Stimulated activated naive B cell treated with anti-CD40 and anti-IgM and Interleukin-4, amounts not matched to agents 10 μg/mL and 1 μg/mL and 100 μg/mL, for 72 hours (primary cell): ENCODE measurements around the gene FGD1.
"Not testable (repeated sequence)": the region's sequence is repeated elsewhere in the genome, so short reads cannot be mapped to it uniquely, and the experiment has no call there.

Experiments used
- ATAC-seq, 2 donors: fragments of 150-1000 bp; cut with Tn5 transposase; replicated peaks; 2 replicates each; pipeline ENCODE4 v1.10.0; 2021; ENCODE audit warnings: moderate library complexity in 1 of 2
- DNase-seq: peaks from one replicate; pipeline ENCODE4 v3.0.0; 2021
- H3K27ac Mint-ChIP-seq: one replicate; pipeline ENCODE4 v1.8.0; 2022; ENCODE audit warnings: mild to moderate bottlenecking, mixed read lengths
- H3K27me3 Mint-ChIP-seq, 2 donors: one replicate each; pipeline ENCODE4 v1.8.0; 2022; ENCODE audit warnings: mixed read lengths in 2 of 2
- H3K36me3 Mint-ChIP-seq, 2 donors: one replicate each; pipeline ENCODE4 v1.8.0; 2022; ENCODE audit warnings: mixed read lengths in 2 of 2, mild to moderate bottlenecking in 1 of 2
- H3K4me1 Mint-ChIP-seq, 2 donors: one replicate each; pipeline ENCODE4 v1.8.0; 2022; ENCODE audit warnings: mixed read lengths in 2 of 2, mild to moderate bottlenecking in 1 of 2
- H3K4me3 Mint-ChIP-seq, 2 donors: one replicate each; pipeline ENCODE4 v1.8.0; 2022; ENCODE audit warnings: mild to moderate bottlenecking in 2 of 2, mixed read lengths in 2 of 2, moderate library complexity in 1 of 2
- H3K9me3 Mint-ChIP-seq, 2 donors: one replicate each; pipeline ENCODE4 v1.8.0; 2022; ENCODE audit warnings: mixed read lengths in 2 of 2, mild to moderate bottlenecking in 1 of 2

The FGD1 gene

DNA sequence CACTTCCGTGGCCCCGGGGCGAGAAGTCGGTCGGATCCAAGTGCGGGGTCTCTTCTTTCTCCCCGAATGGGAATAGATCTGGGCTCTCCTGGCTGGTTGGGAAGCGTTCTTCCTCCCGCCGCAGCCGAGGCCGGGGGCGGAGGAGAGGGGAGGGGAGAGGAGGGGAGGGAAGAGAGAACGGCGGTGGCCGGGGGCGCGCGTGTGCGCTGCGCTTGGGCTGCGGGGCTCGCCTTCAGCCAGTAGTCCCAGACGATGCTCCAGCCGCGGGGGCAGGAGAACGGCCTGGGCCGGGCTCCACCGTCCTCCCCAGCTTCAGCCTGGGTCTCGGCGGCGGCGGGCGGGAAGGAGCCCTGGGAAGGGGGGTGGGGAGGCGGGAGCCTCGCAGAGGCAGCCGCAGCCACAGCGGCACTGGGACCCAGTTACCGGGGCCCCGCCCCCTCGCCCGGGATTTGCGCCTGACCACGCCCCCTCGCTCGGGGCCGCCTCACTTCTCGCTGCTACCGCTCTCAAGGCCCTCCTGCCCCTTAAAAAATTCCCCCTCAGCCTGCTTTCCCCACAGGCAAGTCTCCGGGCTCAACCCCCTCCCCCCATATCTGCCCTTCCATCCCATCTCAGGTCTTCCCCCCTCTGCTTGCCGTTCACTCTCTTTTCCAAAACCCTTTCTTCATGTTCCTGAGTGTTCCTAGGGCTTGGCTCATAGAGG lies at the start of gene FGD1:
FGD1 (minus strand) TSS at position 421 of the 703 bp plus-strand sequence. CDS start 802 bp downstream, outside the sequence.
- DNase-seq: no peak
- Mint-ChIP-seq H3K9me3 (peaks cover 0 to 2% of the 10 kb centered on the region in 2 donors), H3K27me3 (peaks cover 35 to 55% of the 10 kb centered on the region in 2 donors)

GRCh38 chrX:54542239-54542638 lies 46.2 kb upstream of the FGD1 start:
- DNase-seq, H3K9me3 Mint-ChIP-seq, H3K4me3 Mint-ChIP-seq, H3K27ac Mint-ChIP-seq, ATAC-seq, H3K27me3 Mint-ChIP-seq, H3K4me1 Mint-ChIP-seq: not testable (repeated sequence)
- H3K36me3 Mint-ChIP-seq: peaks cover 23 to 25% of the 10 kb centered on the region in 2 donors

More for the DNA sequence above, at the start of gene FGD1:
- Mint-ChIP-seq H3K4me1 (peaks cover 0 to 3% of the 10 kb centered on the region in 2 donors), H3K4me3 (peak within 1 kb of the TSS; percentile 52 to 75), H3K36me3 (peaks cover 0 to 5% of the 10 kb centered on the region in 2 donors), H3K27ac (no peak within 1 kb of the TSS)
- peak; percentile 46 to 53 for ATAC-seq

DNA sequence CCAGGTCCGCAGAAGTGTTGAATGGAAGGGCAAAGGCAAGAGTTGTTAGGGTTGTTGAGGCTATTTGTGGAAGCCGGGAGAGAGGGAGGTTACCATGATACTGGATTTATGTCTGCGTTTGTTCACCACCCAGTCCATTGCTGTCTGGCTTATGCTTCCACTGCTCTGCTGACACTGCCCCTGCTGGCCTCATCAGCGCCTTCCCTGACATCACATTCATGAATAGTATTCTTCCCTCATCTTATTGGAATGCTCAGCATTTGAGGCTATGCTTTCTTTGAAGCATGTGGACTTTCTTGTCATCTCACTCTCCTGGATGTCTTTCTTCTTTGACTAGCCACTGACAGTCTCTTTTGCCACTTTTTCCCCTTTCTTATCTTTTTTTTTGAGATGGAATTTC lies 44.3 kb upstream of the FGD1 start:
- Mint-ChIP-seq H3K27ac (no peak overlapping the region), H3K36me3 (peaks cover 27 to 28% of the 10 kb centered on the region in 2 donors), H3K4me1 (peaks cover 0 to 2% of the 10 kb centered on the region in 2 donors)

GRCh38 chrX:54534271-54534670 lies 38.2 kb upstream of the FGD1 start:
- H3K4me3 Mint-ChIP-seq: no peak overlapping the region
- DNase-seq (no peak), ATAC-seq (no peak)
- H3K27ac Mint-ChIP-seq: no peak overlapping the region
- H3K36me3 Mint-ChIP-seq: peaks cover 14 to 24% of the 10 kb centered on the region in 2 donors
- H3K4me1 Mint-ChIP-seq: peaks cover 11 to 31% of the 10 kb centered on the region in 2 donors
- peaks cover 0 to 1% of the 10 kb centered on the region in 2 donors for H3K9me3 Mint-ChIP-seq
- no peaks in the 10 kb centered on the region for H3K27me3 Mint-ChIP-seq

More for the DNA sequence above, 44.3 kb upstream of the FGD1 start:
- no peak for ATAC-seq
- Mint-ChIP-seq H3K4me3 (no peak overlapping the region), H3K27me3 (no peaks in the 10 kb centered on the region), H3K9me3 (peaks cover 0 to 4% of the 10 kb centered on the region in 2 donors)
- DNase-seq: no peak

DNA sequence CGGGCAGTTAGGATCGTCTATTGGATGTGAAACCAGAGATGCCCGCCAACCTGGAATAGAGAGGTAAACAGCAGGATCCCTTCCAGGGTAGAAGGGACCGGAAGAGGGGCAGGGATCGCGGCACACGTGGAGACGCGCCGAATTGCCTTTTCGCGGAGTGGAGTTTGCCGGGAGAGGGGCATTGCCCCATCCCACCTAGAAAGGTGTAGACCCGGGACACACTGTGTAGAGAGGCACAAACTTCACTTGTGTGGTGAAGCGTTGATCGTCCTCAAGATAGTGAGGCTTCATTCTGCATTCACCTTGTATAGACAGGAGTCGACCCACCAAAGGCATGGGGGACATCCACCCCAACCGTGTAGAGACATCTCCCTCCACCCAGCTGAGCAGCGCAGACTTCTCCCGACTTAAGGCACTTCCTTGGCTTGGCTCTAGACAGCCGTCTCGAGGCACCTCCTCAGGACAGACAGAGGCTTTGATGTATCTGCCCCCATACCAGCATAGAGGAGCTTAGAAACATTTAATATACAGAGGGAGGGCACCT lies 34.4 kb upstream of the FGD1 start:
- ATAC-seq (peak; percentile 10 to 27), DNase-seq (no peak)
- H3K4me3 Mint-ChIP-seq: peak overlapping the region; percentile 93 to 94
- H3K27me3 Mint-ChIP-seq: no peaks in the 10 kb centered on the region
- H3K4me1 Mint-ChIP-seq: peaks cover 17 to 37% of the 10 kb centered on the region in 2 donors
- H3K27ac Mint-ChIP-seq: peak overlapping the region; percentile 95
- H3K9me3 Mint-ChIP-seq: peaks cover 3 to 9% of the 10 kb centered on the region in 2 donors
- peaks cover 10 to 23% of the 10 kb centered on the region in 2 donors for H3K36me3 Mint-ChIP-seq

DNA sequence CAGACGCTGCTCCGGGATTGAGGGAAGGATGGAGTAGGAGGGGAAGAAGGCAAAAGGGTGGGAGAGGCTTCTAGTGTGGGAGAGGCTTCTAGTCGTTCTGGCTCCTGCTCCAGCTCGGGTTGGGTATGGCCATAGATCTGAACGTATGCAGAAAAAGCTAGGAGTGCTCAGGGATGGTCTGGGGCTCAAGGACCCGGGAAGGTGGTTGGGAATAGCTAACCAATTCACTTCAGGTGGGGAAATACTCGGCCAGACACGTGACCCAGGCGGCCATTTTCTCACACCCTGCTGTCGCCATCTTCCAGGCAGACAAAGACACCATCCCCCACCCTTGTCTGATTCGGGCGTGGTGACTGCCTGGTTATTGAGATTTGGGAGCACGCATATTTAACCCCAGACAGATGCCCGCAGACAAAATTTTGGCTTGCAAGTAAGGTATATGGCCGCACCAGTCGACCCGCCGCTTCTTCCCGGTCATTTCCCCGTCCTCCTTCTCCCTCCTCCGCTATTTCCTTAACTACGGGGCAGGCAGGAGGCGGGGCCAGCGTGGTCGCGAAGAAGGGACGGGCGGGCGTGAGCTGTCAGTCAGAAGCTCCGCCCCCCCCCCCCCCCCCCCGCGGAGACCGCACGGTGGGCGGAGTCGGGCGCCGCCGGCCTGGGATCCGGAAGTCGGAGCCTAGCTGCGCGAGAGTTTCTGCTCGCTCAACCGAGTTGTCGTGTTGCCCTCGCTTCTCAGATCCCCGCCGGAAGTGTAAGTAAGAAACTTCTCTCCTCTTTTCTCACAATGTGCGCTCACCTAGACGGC lies 33.7 kb upstream of the FGD1 start, which contains the start of gene GNL3L:
GNL3L (plus strand) TSS at position 668 of the 805 bp plus-strand sequence. CDS start 2,348 bp downstream, outside the sequence.
- no peaks in the 10 kb centered on the region for H3K27me3 Mint-ChIP-seq
- peak; percentile 73 for DNase-seq
- peaks cover 17 to 37% of the 10 kb centered on the region in 2 donors for H3K4me1 Mint-ChIP-seq
- H3K27ac Mint-ChIP-seq: peak within 1 kb of the TSS; percentile 96
- H3K4me3 Mint-ChIP-seq: peak within 1 kb of the TSS; percentile 93 to 94
- H3K9me3 Mint-ChIP-seq: peaks cover 3 to 9% of the 10 kb centered on the region in 2 donors
- peaks cover 10 to 22% of the 10 kb centered on the region in 2 donors for H3K36me3 Mint-ChIP-seq
- peak; percentile 86 to 88 for ATAC-seq

DNA sequence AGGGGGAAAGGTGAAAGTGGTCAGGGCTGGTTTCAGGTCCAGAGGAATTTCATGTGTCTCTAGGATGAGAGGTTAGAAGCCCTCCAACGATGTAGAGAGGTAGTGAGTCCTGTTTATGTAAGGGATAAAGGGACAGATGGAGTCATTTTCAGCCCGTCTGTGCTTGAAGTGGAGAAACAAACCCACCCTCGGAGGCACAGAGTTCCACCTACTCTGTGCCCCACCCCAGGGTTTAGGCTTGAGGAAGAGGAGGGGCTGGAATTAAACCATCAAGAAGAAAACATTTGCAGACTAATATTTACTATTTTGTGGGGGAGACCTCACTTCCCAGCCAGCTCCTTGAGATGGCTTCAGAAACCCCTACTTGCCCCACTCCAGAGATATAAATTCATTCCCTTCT lies 33.1 kb upstream of the FGD1 start:
- Mint-ChIP-seq H3K4me1 (peaks cover 14 to 31% of the 10 kb centered on the region in 2 donors), H3K4me3 (peak overlapping the region; percentile 93 to 94), H3K27ac (peak overlapping the region; percentile 96), H3K9me3 (peaks cover 3 to 9% of the 10 kb centered on the region in 2 donors), H3K36me3 (peaks cover 5 to 19% of the 10 kb centered on the region in 2 donors), H3K27me3 (no peaks in the 10 kb centered on the region)
- no peak for DNase-seq
- ATAC-seq: no peak

GRCh38 chrX:54509400-54509799 lies 13.4 kb upstream of the FGD1 start:
- H3K36me3 Mint-ChIP-seq: peaks cover 2 to 3% of the 10 kb centered on the region in 2 donors
- H3K9me3 Mint-ChIP-seq: peaks cover 3 to 8% of the 10 kb centered on the region in 2 donors
- H3K27me3 Mint-ChIP-seq: peaks cover 15 to 16% of the 10 kb centered on the region in 2 donors
- H3K4me3 Mint-ChIP-seq: no peak overlapping the region
- no peak overlapping the region for H3K27ac Mint-ChIP-seq
- H3K4me1 Mint-ChIP-seq: no peaks in the 10 kb centered on the region
- ATAC-seq: no peak
- no peak for DNase-seq

DNA sequence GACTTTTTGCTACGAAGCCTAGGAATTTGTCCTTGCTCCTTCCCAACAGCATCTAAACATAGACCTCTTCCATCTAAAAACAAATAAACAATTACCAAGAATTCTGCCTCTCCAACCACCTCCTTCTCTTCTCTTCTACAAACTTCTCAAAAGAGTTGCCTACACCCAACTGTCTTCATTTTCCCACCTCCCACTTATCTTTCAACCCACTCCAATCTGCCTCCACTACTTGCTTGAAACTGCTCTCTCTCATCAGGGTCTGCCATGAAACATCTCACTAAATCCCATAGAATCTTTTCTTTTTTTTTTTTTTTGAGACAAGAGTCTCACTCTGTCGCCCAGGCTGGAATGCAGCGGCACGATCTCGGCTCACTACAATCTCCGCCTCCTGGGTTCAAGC lies 902 bp upstream of the FGD1 start:
- ATAC-seq (no peak), DNase-seq (no peak)
- no peak overlapping the region for H3K27ac Mint-ChIP-seq
- H3K4me3 Mint-ChIP-seq: peak overlapping the region; percentile 52 to 75
- H3K4me1 Mint-ChIP-seq: peaks cover 0 to 3% of the 10 kb centered on the region in 2 donors
- no peaks in the 10 kb centered on the region for H3K9me3 Mint-ChIP-seq
- H3K36me3 Mint-ChIP-seq: peaks cover 0 to 5% of the 10 kb centered on the region in 2 donors
- peaks cover 35 to 55% of the 10 kb centered on the region in 2 donors for H3K27me3 Mint-ChIP-seq

- no peak overlapping the region for H3K27ac Mint-ChIP-seq
- H3K36me3 Mint-ChIP-seq: peaks cover 0 to 5% of the 10 kb centered on the region in 2 donors
- peaks cover 35 to 55% of the 10 kb centered on the region in 2 donors for H3K27me3 Mint-ChIP-seq
- peaks cover 0 to 3% of the 10 kb centered on the region in 2 donors for H3K4me1 Mint-ChIP-seq
- ATAC-seq (no peak), DNase-seq (no peak)
- H3K9me3 Mint-ChIP-seq: no peaks in the 10 kb centered on the region
- peak overlapping the region; percentile 52 to 75 for H3K4me3 Mint-ChIP-seq
These were observed 451 bp upstream of the FGD1 start for GRCh38 chrX:54496517-54496852.

GRCh38 chrX:54494989-54495813 lies 833 bp downstream of the FGD1 start:
- peaks cover 0 to 4% of the 10 kb centered on the region in 2 donors for H3K9me3 Mint-ChIP-seq
- peaks cover 0 to 5% of the 10 kb centered on the region in 2 donors for H3K36me3 Mint-ChIP-seq
- no peak overlapping the region for H3K27ac Mint-ChIP-seq
- DNase-seq: no peak
- peak; percentile 14 to 30 for ATAC-seq
- H3K4me1 Mint-ChIP-seq: peaks cover 0 to 3% of the 10 kb centered on the region in 2 donors
- peaks cover 35 to 50% of the 10 kb centered on the region in 2 donors for H3K27me3 Mint-ChIP-seq
- H3K4me3 Mint-ChIP-seq: peak overlapping the region; percentile 44 to 75

- H3K27me3 Mint-ChIP-seq: peaks cover 35 to 50% of the 10 kb centered on the region in 2 donors
These were observed 1.7 kb downstream of the FGD1 start for GRCh38 chrX:54494166-54494988.

GRCh38 chrX:54492340-54492739 lies 3.7 kb downstream of the FGD1 start:
- H3K36me3 Mint-ChIP-seq: peaks cover 0 to 5% of the 10 kb centered on the region in 2 donors
- no peak overlapping the region for H3K4me3 Mint-ChIP-seq
- peaks cover 0 to 3% of the 10 kb centered on the region in 2 donors for H3K4me1 Mint-ChIP-seq
- H3K9me3 Mint-ChIP-seq: peaks cover 3 to 8% of the 10 kb centered on the region in 2 donors
- ATAC-seq (no peak), DNase-seq (no peak)
- H3K27me3 Mint-ChIP-seq: peaks cover 23 to 37% of the 10 kb centered on the region in 2 donors
- no peak overlapping the region for H3K27ac Mint-ChIP-seq

More at GRCh38 chrX:54494166-54494988, 1.7 kb downstream of the FGD1 start:
- Mint-ChIP-seq H3K4me1 (peaks cover 0 to 3% of the 10 kb centered on the region in 2 donors), H3K36me3 (peaks cover 0 to 5% of the 10 kb centered on the region in 2 donors), H3K27ac (no peak overlapping the region), H3K9me3 (peaks cover 3 to 8% of the 10 kb centered on the region in 2 donors), H3K4me3 (peak overlapping the region; percentile 44 to 49)
- DNase-seq (no peak), ATAC-seq (no peak)
